Thymus (tissue), 11 donors: ENCODE data around the gene SPTBN4. TPM values are rescaled to one million over a fixed set of nuclear protein-coding genes. Genes with fewer than 3 reads are reported as not detected.
A peak's percentile ranks its signal among the peaks of the same experiment; 100 is the strongest.

ENCODE experiments used
- DNase-seq, 9 donors: peaks; one replicate each; pipeline ENCODE4 v3.0.0-alpha.2; 2013; ENCODE audit warnings: low spot score in 9 of 9, low read depth in 6 of 9, missing footprints in 1 of 9
- H3K27ac ChIP-seq, 2 donors: one replicate each; pipeline ENCODE4 v1.5.1; 2013; ENCODE audit warnings: control low read depth in 1 of 2, low read depth in 1 of 2, low read length in 1 of 2, mild to moderate bottlenecking in 1 of 2, moderate library complexity in 1 of 2
- H3K27me3 ChIP-seq, 2 donors: one replicate each; pipeline ENCODE4 v1.5.1; 2013; ENCODE audit warnings: low read length in 1 of 2; ENCODE audit not compliant: control insufficient read depth in 2 of 2, insufficient read depth in 1 of 2
- H3K36me3 ChIP-seq, 2 donors: one replicate each; pipeline ENCODE4 v1.5.1; 2013; ENCODE audit warnings: low read length in 1 of 2, mild to moderate bottlenecking in 1 of 2, moderate library complexity in 1 of 2; ENCODE audit not compliant: control insufficient read depth in 2 of 2, insufficient read depth in 2 of 2
- H3K4me1 ChIP-seq, 2 donors: one replicate each; pipeline ENCODE4 v1.5.1; 2013; ENCODE audit warnings: low read length in 2 of 2; ENCODE audit not compliant: control insufficient read depth in 2 of 2, insufficient read depth in 2 of 2
- H3K4me3 ChIP-seq, 2 donors: one replicate each; pipeline ENCODE4 v1.5.1; 2013; ENCODE audit warnings: low read length in 2 of 2, control low read depth in 1 of 2, mild to moderate bottlenecking in 1 of 2
- H3K9me3 ChIP-seq, 2 donors: one replicate each; pipeline ENCODE4 v1.5.1; 2013; ENCODE audit warnings: low read length in 1 of 2, mild to moderate bottlenecking in 1 of 2; ENCODE audit not compliant: control insufficient read depth in 2 of 2, insufficient read depth in 1 of 2
- WGBS: extraction: QIAGEN DNeasy Blood & Tissue Kit; methylation state at CpG from one replicate; pipeline ENCODE4 v1.1.7; 2013; 5-methylcytosine and 5-hydroxymethylcytosine counted together
- polyA plus RNA-seq: library from polyadenylated mRNA; stranded (reverse); fragments of 200-250 nt; gene quantifications from one replicate; pipeline ENCODE4 v1.2.3, GENCODE V29; 2013
- total RNA-seq: library from RNA; stranded (reverse); fragments of 120-200 nt; gene quantifications from one replicate; pipeline ENCODE4 v1.2.4, GENCODE V29; 2013
- donor health status: healthy.

SPTBN4 gene
- total and polyA plus RNA-seq, 2 donors, result 0.24 to 0.73 TPM

GRCh38 chr19:40609561-40610395 is 143.0 kb downstream of the SPTBN4 start:
- peaks cover 31 to 100% of the 10 kb centered on the region in 2 donors for H3K27me3 ChIP-seq

GRCh38 chr19:40610396-40611064 is 143.7 kb downstream of the SPTBN4 start:
- peak in 1 of 9 donors; percentile 52 for DNase-seq
- Histone ChIP-seq H3K27me3 (peaks cover 26 to 94% of the 10 kb centered on the region in 2 donors), H3K4me3 (peak overlapping the region in 1 of 2 donors; percentile 50), H3K4me1 (peaks cover 18 to 50% of the 10 kb centered on the region in 2 donors), H3K36me3 (no peaks in the 10 kb centered on the region), H3K9me3 (peaks cover 0 to 18% of the 10 kb centered on the region in 2 donors), H3K27ac (peak overlapping the region; percentile 76 to 79)
- 15% methylated on average over 29 of the region's 29 CpGs for WGBS

More at GRCh38 chr19:40609561-40610395, 143.0 kb downstream of the SPTBN4 start:
- 2% methylated on average over 50 of the region's 50 CpGs for WGBS
- H3K4me1 ChIP-seq, result peaks cover 24 to 55% of the 10 kb centered on the region in 2 donors
- peak overlapping the region; percentile 46 to 50 for H3K4me3 ChIP-seq
- H3K9me3 ChIP-seq, result peaks cover 0 to 22% of the 10 kb centered on the region in 2 donors
- H3K36me3 ChIP-seq, result no peaks in the 10 kb centered on the region
- peak in 1 of 9 donors; percentile 58 for DNase-seq
- peak overlapping the region; percentile 76 to 79 for H3K27ac ChIP-seq

- 96% methylated on average over 15 of the region's 15 CpGs for WGBS
- Histone ChIP-seq H3K4me1 (peaks cover 15 to 44% of the 10 kb centered on the region in 2 donors), H3K9me3 (peaks cover 0 to 18% of the 10 kb centered on the region in 2 donors), H3K27ac (no peak overlapping the region), H3K27me3 (peaks cover 26 to 88% of the 10 kb centered on the region in 2 donors), H3K4me3 (no peak overlapping the region), H3K36me3 (no peaks in the 10 kb centered on the region)
- no peak for DNase-seq
Observed at GRCh38 chr19:40611096-40611495, 144.3 kb downstream of the SPTBN4 start.

- H3K27me3 ChIP-seq, result peaks cover 18 to 80% of the 10 kb centered on the region in 2 donors
- H3K4me3 ChIP-seq, result no peak overlapping the region
- peaks cover 0 to 18% of the 10 kb centered on the region in 2 donors for H3K9me3 ChIP-seq
- H3K4me1 ChIP-seq, result peaks cover 15 to 40% of the 10 kb centered on the region in 2 donors
- no peak overlapping the region for H3K27ac ChIP-seq
- no peaks in the 10 kb centered on the region for H3K36me3 ChIP-seq
- WGBS, result 98% methylated on average over 10 of the region's 10 CpGs
- DNase-seq, result no peak
Observed at GRCh38 chr19:40611900-40612698, 145.3 kb downstream of the SPTBN4 start.

GRCh38 chr19:40612831-40613689 is 146.3 kb downstream of the SPTBN4 start:
- H3K27ac ChIP-seq, result peak overlapping the region; percentile 68 to 73
- no peaks in the 10 kb centered on the region for H3K36me3 ChIP-seq
- peaks cover 12 to 70% of the 10 kb centered on the region in 2 donors for H3K27me3 ChIP-seq
- H3K4me1 ChIP-seq, result peaks cover 15 to 40% of the 10 kb centered on the region in 2 donors
- H3K4me3 ChIP-seq, result peak overlapping the region; percentile 61 to 66
- DNase-seq, result no peak
- peaks cover 0 to 18% of the 10 kb centered on the region in 2 donors for H3K9me3 ChIP-seq
- WGBS, result 25% methylated on average over 50 of the region's 50 CpGs

- DNase-seq, result peak in 6 of 9 donors; percentile 65 to 91 (median 78)
- peak overlapping the region; percentile 68 to 73 for H3K27ac ChIP-seq
- H3K36me3 ChIP-seq, result no peaks in the 10 kb centered on the region
- 2% methylated on average over 67 of the region's 67 CpGs for WGBS
- H3K4me3 ChIP-seq, result peak overlapping the region; percentile 61 to 66
- H3K9me3 ChIP-seq, result peaks cover 0 to 18% of the 10 kb centered on the region in 2 donors
- H3K27me3 ChIP-seq, result peaks cover 12 to 61% of the 10 kb centered on the region in 2 donors
- peaks cover 14 to 39% of the 10 kb centered on the region in 2 donors for H3K4me1 ChIP-seq
Observed at GRCh38 chr19:40613690-40614621, 147.2 kb downstream of the SPTBN4 start.

GRCh38 chr19:40614622-40615411 is 148.0 kb downstream of the SPTBN4 start:
- H3K4me1 ChIP-seq, result peaks cover 5 to 30% of the 10 kb centered on the region in 2 donors
- DNase-seq, result peak in 3 of 9 donors; percentile 63 to 84 (median 76)
- H3K27me3 ChIP-seq, result peaks cover 7 to 53% of the 10 kb centered on the region in 2 donors
- H3K27ac ChIP-seq, result peak overlapping the region; percentile 0 to 50
- WGBS, result 18% methylated on average over 27 of the region's 27 CpGs
- H3K9me3 ChIP-seq, result peaks cover 0 to 18% of the 10 kb centered on the region in 2 donors
- H3K36me3 ChIP-seq, result peaks cover 6% of the 10 kb centered on the region in 2 donors
- peak overlapping the region; percentile 61 to 66 for H3K4me3 ChIP-seq
